ENCODE results near the gene GPC3. TPM values are rescaled to one million over a fixed set of nuclear protein-coding genes. Genes with fewer than 3 reads are reported as not detected.

Gene GPC3
- polyA plus RNA-seq, 3 donors = not detected

DNA sequence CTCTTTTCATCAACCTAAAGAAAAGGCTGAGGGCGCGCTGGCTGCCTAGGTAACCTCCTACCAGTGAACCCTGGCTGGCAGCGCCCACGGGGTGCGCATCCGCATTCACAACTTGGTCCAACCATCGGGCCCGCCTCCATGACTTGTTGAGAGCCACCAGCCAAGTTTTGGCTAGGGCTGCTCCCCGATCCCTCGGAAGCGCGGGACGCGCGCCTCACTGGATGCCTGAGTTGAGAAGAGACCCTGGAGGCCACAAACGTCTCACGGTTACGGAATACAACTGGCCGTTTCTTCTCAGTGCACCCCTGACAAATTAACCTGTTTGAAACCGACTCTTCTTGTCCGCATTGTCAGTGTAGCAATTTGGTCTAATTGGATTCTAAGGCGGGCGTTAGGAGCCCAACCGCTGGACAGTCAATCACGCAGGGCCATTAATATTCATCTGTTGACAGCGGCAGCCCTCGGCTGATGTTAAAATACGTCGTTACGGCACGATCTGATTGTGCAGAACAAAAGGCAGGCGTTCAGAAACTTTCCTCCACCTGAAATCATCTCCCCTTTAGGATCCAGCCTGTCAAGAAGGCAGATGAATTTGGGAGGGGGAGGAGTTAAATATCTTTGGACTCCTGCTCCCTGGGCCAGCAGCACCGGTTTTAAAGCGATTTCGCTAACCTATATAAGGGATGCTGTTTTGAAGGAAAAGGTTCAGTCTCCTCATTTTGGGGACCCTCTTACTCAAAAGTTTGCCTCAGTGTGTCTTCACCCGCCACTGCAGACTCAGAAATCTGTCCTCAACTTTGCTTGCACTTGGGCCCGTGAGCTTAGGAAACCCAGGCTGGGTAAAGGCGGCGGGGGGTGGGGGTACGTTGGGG lies 1.2 kb downstream of the GPC3 start:
- DNase-seq = no peak
- no peaks in the 10 kb centered on the region for H3K79me2 ChIP-seq (ENCODE audit: insufficient read depth, low read length)
- intact Hi-C loops (cut with micrococcal nuclease) = no loop called here
- Mint-ChIP-seq H3K27ac (no peak overlapping the region), H3K27me3 (ENCODE audit: low read depth in 3 of 3) (peaks cover 27 to 54% (median 45%) of the 10 kb centered on the region in 3 donors), H3K4me1 (peaks cover 3% of the 10 kb centered on the region), H3K4me3 (peak overlapping the region in 1 of 2 donors; percentile 63), H3K36me3 (no peaks in the 10 kb centered on the region), H3K9me3 (peaks cover 0 to 18% (median 4%) of the 10 kb centered on the region in 7 donors)
- H3K4me2 ChIP-seq (replicated peaks; ENCODE audit: extremely low read depth, low read length, poor library complexity, severe bottlenecking) = no peak overlapping the region
- H3K9me3 ChIP-seq (replicated peaks in 1 of 2; ENCODE audit: control insufficient read depth in 1 of 2, insufficient read depth in 1 of 2, low read length in 2 of 2) = peaks cover 0 to 18% of the 10 kb centered on the region in 2 donors
- no peak overlapping the region for H2AFZ ChIP-seq (ENCODE audit: insufficient read depth, low read depth, low read length, poor library complexity, severe bottlenecking)
- TF ChIP-seq, protein P1, sequence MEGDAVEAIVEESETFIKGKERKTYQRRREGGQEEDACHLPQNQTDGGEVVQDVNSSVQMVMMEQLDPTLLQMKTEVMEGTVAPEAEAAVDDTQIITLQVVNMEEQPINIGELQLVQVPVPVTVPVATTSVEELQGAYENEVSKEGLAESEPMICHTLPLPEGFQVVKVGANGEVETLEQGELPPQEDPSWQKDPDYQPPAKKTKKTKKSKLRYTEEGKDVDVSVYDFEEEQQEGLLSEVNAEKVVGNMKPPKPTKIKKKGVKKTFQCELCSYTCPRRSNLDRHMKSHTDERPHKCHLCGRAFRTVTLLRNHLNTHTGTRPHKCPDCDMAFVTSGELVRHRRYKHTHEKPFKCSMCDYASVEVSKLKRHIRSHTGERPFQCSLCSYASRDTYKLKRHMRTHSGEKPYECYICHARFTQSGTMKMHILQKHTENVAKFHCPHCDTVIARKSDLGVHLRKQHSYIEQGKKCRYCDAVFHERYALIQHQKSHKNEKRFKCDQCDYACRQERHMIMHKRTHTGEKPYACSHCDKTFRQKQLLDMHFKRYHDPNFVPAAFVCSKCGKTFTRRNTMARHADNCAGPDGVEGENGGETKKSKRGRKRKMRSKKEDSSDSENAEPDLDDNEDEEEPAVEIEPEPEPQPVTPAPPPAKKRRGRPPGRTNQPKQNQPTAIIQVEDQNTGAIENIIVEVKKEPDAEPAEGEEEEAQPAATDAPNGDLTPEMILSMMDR (IDR thresholded peaks at IDR 0.05) = no peak
- 14% methylated on average over 15 of the region's 40 CpGs for WGBS (ENCODE audit: insufficient coverage)
- no peaks in the 10 kb centered on the region for H3K36me3 ChIP-seq (replicated peaks in 1 of 2; ENCODE audit: control insufficient read depth in 1 of 2, insufficient read depth in 2 of 2, low read length in 2 of 2)
- peaks cover 0 to 4% of the 10 kb centered on the region in 2 donors for H3K4me1 ChIP-seq (ENCODE audit: control insufficient read depth in 1 of 2, insufficient read depth in 2 of 2, low read length in 2 of 2)
- peaks cover 30 to 43% of the 10 kb centered on the region in 2 donors for H3K27me3 ChIP-seq (ENCODE audit: control insufficient read depth in 2 of 2, insufficient read depth in 2 of 2, low read length in 2 of 2)
- H3K27ac ChIP-seq (ENCODE audit: low read depth in 1 of 2, low read length in 2 of 2) = no peak overlapping the region
- no peaks in the 10 kb centered on the region for H4K20me1 ChIP-seq (ENCODE audit: insufficient read depth, low read length)
- no peak overlapping the region for H3K9ac ChIP-seq (ENCODE audit: insufficient read depth, low read length, poor library complexity, severe bottlenecking)
- no peak overlapping the region for H3K4me3 ChIP-seq (replicated peaks in 1 of 3; ENCODE audit: low read depth in 2 of 3, low read length in 3 of 3)

DNA sequence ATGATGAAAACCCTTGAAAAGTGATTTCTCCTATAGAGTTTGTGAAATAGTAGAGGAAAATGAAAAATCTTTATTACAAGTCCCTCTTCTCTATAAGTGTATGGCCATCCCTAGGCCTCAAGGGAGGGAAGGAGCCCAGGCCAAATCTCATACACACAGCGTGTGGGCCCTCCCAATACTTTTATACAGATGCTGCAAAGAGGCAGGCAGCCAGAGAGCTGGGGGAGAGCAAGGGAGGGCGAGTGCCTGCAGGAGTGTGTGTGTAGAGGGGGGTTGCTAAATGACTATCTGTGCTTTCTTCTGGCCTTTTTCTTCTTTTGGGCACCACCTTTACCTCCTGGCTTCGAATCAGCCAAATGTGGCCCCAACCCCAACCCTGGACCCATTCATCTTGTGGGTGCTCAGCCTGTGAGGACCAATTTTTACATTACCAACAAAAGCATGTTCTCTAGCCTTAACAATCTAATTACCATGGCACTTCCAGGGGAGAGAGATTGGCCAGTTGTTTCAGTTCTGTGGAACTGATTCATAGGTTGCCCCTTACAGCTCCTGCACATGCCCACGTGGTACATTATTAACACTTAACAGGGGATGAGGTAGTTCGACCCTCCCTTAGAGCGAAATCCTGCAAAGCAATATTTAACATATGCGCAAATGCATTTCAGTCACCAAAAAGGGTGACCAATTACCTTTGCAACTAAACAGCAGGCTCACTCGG lies 2.0 kb downstream of the GPC3 start:
- no peak overlapping the region for H3K27ac Mint-ChIP-seq
- no peaks in the 10 kb centered on the region for H3K36me3 Mint-ChIP-seq
- H3K27ac ChIP-seq (ENCODE audit: low read depth in 1 of 2, low read length in 2 of 2) = no peak overlapping the region
- H3K4me2 ChIP-seq (replicated peaks; ENCODE audit: extremely low read depth, low read length, poor library complexity, severe bottlenecking) = no peak overlapping the region
- intact Hi-C loops (cut with micrococcal nuclease) = no loop called here
- H3K27me3 ChIP-seq (ENCODE audit: control insufficient read depth in 2 of 2, insufficient read depth in 2 of 2, low read length in 2 of 2) = peaks cover 30 to 43% of the 10 kb centered on the region in 2 donors
- H2AFZ ChIP-seq (ENCODE audit: insufficient read depth, low read depth, low read length, poor library complexity, severe bottlenecking) = no peak overlapping the region
- no peaks in the 10 kb centered on the region for H4K20me1 ChIP-seq (ENCODE audit: insufficient read depth, low read length)
- H3K9me3 Mint-ChIP-seq = peaks cover 0 to 18% (median 4%) of the 10 kb centered on the region in 7 donors
- H3K27me3 Mint-ChIP-seq (ENCODE audit: low read depth in 3 of 3) = peaks cover 27 to 54% (median 45%) of the 10 kb centered on the region in 3 donors
- peaks cover 0 to 18% of the 10 kb centered on the region in 2 donors for H3K9me3 ChIP-seq (replicated peaks in 1 of 2; ENCODE audit: control insufficient read depth in 1 of 2, insufficient read depth in 1 of 2, low read length in 2 of 2)
- peaks cover 3% of the 10 kb centered on the region for H3K4me1 Mint-ChIP-seq
- DNase-seq = no peak
- 60% methylated on average over 3 of the region's 8 CpGs for WGBS (ENCODE audit: insufficient coverage)
- H3K79me2 ChIP-seq (ENCODE audit: insufficient read depth, low read length) = no peaks in the 10 kb centered on the region
- H3K4me3 ChIP-seq (replicated peaks in 1 of 3; ENCODE audit: low read depth in 2 of 3, low read length in 3 of 3) = no peak overlapping the region
- no peaks in the 10 kb centered on the region for H3K36me3 ChIP-seq (replicated peaks in 1 of 2; ENCODE audit: control insufficient read depth in 1 of 2, insufficient read depth in 2 of 2, low read length in 2 of 2)
- peak overlapping the region in 1 of 2 donors; percentile 59 for H3K4me3 Mint-ChIP-seq
- TF ChIP-seq, protein P1 (IDR thresholded peaks at IDR 0.05) = no peak
- peaks cover 0 to 4% of the 10 kb centered on the region in 2 donors for H3K4me1 ChIP-seq (ENCODE audit: control insufficient read depth in 1 of 2, insufficient read depth in 2 of 2, low read length in 2 of 2)
- no peak overlapping the region for H3K9ac ChIP-seq (ENCODE audit: insufficient read depth, low read length, poor library complexity, severe bottlenecking)
